Caki2 (cell line): ENCODE data around the gene SYNE3. TPM values are rescaled to one million over a fixed set of nuclear protein-coding genes. Genes with fewer than 3 reads are reported as not detected.

Experiments
- DNase-seq: peaks from one replicate; pipeline ENCODE4 v3.0.0-alpha.2; 2015; ENCODE audit warnings: low read depth
- in situ Hi-C: cut with HindIII; loops from 2 replicates; pipeline ENCODE4 v1.10.0; 2016; ENCODE audit warnings: low sequenced_read_pairs, low pct_unique_long_range_greater_than_20kb, mixed read lengths
- total RNA-seq: library from RNA; depleted of rRNA; stranded (reverse); fragments of >200 nt; shearing (Covaris generic); gene quantifications from 2 replicates; pipeline ENCODE4 v1.2.3, GENCODE V29; 2014; ENCODE audit warnings: low replicate concordance

SYNE3 gene
- total RNA-seq, 1 experiment from 2014 or later = 1.3 TPM

GRCh38 chr14:95498622-95499353 is 17.7 kb downstream of the SYNE3 start:
- DNase-seq = no peak
- in situ Hi-C loops = no loop called here

- peak; percentile 25 for DNase-seq
- in situ Hi-C loops = no loop called here
Observed at GRCh38 chr14:95497561-95498011, 18.9 kb downstream of the SYNE3 start.

GRCh38 chr14:95496690-95497259 is 19.7 kb downstream of the SYNE3 start:
- in situ Hi-C loops = no loop called here
- no peak for DNase-seq

DNA sequence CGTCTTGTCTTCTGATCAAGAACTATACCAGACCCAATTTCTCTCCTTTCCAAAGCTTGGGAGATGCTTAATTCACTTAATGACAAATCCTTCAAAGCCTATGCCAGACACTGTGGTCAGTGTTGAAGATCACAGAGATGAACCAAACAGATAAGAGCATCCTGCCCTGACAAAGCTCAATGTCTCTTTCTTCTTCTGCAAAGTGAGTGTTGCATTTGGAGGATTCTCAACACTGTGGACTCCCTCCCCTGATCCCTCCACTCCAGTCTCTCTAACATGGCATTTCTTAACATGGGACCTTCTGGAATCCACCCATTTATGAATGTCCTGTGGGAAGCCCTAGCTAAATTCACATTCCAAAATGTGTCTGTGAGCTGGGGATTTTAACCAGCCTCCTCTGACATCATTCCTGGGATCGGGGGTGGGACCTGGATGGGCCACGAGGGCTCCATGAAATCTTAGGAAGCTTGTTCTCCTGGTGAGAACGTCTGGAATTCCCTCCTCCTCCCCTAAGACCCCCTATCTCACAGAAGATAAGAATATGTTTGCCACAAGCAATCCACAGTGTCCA is 20.3 kb downstream of the SYNE3 start:
- DNase-seq = no peak

DNA sequence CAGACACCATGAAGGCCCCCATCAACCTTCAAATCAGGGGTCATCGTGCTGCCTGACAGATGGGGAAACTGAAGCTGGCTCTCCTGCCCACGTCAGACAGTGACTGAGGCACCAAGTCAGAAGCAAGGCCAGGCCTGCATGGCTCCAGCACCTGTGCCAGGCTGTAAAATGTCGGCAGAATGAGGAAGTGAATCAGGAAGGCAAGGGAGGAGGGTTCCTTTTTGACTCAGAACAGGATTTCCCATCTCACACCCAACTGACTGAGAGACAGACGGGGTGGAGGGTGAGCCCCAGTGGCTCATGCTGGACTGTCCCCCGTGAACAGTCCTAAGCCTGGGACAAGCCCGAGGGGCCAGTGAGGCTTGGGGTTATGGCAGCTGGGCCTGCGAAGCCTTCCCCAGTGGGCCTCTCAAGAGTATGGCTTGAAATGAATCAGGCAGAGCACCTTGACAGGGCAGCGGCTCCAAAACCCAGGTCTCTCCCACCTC is 20.9 kb downstream of the SYNE3 start:
- in situ Hi-C loops = no loop called here

More for the DNA sequence above, 20.3 kb downstream of the SYNE3 start:
- in situ Hi-C loops = no loop called here

DNA sequence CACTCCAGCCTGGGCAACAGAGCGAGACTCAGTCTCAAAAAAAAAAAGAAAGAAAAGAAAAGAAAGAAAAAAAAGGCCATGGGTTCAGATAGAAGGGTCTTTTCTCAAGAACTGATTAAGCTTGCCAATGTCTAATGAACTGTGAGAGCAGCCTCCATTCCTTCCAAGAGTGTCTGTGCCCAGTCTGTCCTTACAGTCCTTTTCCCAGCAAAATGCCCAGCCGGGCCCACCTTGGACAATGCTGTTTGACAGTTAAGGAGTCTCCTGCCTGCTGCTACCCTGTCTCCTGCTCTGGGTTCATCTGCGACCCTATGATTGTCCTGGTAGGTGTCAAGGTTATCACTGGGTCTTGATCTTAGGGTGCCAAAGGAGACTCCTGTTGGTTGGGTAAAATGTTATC is 21.4 kb downstream of the SYNE3 start:
- in situ Hi-C loops = no loop called here

More for the DNA sequence above, 20.9 kb downstream of the SYNE3 start:
- no peak for DNase-seq

DNA sequence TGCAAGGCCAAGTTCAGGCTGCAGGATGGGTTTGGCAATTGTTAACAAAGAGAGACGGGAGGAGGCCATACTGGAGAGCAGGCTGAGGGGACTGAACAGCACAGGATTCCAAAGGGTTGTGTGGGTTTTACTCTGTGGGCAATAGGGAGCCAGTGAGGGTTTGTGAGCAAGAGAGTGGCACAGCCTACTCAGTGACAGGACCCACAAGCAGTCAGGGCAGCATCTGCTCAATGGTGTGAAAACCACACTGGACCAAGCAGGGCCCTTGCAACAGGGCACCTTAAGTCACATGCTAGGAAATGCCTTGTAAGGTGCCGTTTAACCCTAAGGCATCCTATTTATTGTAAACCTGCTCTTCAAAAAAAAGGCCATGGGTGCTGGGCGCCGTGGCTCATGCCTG is 22.0 kb downstream of the SYNE3 start:
- DNase-seq = no peak
- in situ Hi-C loops = no loop called here

More for the DNA sequence above, 21.4 kb downstream of the SYNE3 start:
- DNase-seq = no peak

GRCh38 chr14:95493976-95494375 is 22.5 kb downstream of the SYNE3 start:
- in situ Hi-C loops = no loop called here
- DNase-seq = no peak

DNA sequence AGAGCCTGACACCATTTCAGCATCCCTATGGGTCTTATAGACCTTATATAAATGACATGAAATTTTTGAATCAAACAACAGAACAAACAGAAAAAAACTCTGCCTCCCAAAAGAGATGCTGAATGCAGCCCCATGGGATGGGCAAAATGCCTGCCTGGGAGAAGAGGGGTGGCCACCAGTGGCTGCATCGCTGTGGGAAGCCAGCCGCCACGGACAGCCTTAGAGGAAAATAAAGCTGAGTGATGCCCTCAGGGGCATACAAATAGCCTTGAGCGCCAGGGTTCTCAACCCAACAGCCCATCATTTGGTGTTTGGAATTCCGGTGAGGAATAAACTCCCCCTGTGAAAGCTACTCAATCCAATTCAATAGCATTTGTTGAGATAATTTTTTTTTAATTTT is 22.9 kb downstream of the SYNE3 start:
- in situ Hi-C loops = no loop called here
- DNase-seq = no peak

DNA sequence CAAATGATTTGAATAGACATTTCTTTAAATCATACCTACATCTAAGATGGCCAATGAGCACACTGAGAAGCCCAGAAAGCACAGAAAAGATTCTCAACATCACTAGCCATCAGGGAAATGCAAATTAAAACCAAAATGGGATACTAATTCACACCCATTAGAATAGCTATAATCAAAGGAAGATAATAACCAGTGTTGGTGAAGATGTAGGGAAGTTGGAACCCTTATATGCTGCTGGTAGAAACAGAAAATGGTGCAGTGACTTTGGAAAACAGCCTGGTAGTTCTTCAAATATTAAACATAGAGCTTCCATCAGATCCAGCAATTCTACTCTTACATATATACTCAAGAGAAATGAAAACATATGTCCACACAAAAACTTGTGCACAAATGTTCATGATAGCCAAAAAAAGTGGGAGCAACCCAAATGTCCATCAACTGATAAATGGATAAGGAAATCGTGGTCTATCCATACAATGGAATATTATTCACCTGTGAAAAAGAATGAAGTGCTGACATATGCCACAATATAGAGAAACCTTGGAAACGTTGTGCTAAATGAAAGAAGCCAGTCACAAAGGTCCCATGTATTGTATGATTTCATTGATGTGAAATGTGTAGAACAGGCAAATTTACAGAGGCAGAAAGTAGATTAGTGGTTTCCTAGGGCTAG is 24.4 kb downstream of the SYNE3 start:
- DNase-seq = no peak
- in situ Hi-C loops = no loop called here

DNA sequence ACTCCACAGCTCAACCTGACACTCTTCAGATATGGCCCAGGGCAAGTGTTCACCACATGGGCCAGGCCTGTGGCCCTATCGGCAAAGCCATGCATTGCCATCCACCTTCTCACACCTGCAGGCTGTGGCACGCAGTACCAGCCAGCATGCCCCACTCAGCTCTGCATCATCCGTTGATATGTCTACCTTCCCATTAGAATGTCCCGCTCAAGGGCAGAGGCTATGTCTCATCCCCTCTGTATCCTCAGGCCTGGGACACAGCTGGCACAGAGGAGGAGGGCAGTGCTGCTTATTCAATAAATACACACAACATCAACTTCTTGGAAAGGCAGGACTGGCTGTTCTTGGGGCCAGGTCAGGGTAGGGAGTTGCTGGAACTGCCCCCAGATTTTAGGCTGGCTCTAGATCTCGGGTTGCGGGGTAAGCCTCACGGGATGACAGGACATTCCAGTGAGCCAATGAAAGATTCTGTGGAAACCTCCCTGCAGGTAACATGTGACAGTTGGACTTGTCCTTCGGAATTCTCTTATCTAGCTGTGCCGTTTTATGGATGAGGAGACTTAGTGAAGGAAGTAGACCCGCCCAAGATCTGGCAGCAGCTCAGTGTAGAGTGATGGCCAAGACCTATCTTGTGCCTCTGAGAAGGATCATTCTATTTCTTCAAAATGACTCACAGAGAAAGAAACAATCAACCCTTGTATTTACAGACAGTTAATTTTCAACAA is 25.6 kb downstream of the SYNE3 start:
- peak; percentile 47 for DNase-seq
- in situ Hi-C loops = no loop called here

DNA sequence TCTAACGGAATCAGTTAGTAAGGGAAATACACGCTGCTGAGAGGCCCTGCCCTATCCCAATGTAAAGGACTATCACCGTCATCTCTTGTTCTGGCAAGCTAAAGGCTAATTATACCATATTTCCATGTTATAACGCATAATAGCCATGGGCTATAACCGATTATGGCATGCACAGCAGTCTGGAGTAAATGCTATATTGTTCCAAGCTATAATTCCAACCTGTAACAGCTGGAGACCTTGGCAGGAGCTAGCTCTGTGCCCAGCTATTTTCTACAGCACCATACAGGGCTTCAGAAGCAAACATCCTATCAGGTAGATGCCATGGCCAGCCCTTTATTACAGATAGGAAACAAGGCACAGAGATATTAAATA is 26.3 kb downstream of the SYNE3 start:
- in situ Hi-C loops = no loop called here

DNA sequence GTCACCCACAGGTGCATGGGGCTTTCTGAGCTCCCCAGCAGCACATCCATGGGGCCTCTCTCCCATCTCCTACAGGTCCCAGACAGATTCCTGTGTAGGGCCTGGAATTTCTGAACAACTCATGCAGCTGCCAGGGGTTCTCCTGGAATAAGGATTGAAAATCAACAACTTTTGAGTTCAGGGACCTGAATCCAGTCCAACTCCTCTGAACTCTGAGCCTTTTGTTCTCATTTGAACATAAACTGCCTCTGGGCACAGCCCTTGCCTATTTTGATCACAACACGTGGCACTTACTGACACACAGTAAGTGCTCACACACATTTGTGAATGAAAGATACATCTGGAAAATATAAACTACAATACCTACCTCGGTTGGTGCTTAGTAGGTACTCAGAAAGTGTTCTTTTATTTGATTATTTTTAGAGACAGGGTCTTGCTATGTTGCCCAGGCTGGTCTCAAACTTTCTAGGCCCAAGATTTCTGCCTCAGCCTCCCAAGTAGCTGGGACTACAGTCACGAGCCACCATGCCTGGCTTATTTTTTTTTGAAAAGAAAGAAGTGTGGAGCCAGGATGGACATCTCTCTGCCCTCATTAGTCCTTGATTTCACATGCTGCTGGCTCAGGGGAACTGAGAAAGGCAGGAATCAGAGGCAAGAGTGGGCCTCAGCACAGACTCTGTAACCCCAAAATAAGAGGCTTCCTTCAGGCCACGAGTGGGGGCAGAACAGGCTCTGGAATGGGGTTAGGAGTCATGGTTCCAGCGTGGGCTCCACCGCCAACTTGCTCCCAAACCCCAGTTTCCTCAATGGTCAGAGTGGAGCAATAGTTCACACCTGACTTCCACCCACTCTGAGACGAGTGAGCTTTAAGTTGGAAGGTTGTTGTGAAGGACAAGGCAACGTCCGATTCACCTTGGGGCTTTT is 27.0 kb downstream of the SYNE3 start:
- DNase-seq = no peak
- in situ Hi-C loops = no loop called here

More for the DNA sequence above, 26.3 kb downstream of the SYNE3 start:
- DNase-seq = no peak

GRCh38 chr14:95488376-95489213 is 27.9 kb downstream of the SYNE3 start:
- in situ Hi-C loops = no loop called here

DNA sequence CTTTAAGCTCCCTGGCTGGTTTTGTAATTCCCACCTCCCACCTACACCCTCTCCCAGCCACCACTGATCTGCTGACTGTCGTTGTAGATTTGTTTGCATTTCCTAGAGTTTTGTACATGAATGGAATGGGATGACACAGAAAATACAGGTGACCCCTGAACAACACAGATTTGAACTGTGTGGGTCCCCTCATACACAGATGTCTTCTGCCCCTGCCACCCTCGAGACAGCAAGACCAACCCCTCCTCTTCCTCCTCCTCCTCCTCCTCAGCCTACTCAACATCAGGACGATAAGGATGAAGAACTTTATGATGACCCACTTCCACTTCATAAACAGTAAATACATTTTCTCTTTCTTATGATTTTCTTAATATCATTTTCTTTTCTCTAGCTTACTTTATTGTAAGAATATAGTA is 28.8 kb downstream of the SYNE3 start:
- no peak for DNase-seq
- in situ Hi-C loops = no loop called here

More at GRCh38 chr14:95488376-95489213, 27.9 kb downstream of the SYNE3 start:
- DNase-seq = no peak

GRCh38 chr14:95486875-95487668 is 29.4 kb downstream of the SYNE3 start:
- in situ Hi-C loops = no loop called here
- no peak for DNase-seq
